Measurements from ENCODE around the gene CBX1. TPM values are rescaled to one million over a fixed set of nuclear protein-coding genes. Genes with fewer than 3 reads are reported as not detected.

Gene CBX1
- total and polyA plus RNA-seq, 2 of the 8 experiments (the other 6 are each of a cell fraction or from before 2014, with no cell fraction given) = 38.7 to 173 TPM

- TF ChIP-seq NANOG (IDR thresholded peaks at IDR 0.05; ENCODE audit: insufficient read depth, low read depth, low read length, poor library complexity, severe bottlenecking) = no peak
Measured at GRCh38 chr17:48134912-48135480, 33.7 kb upstream of the CBX1 start (continued).
